Astrocyte of the spinal cord (primary cell): ENCODE measurements around the gene NF1.

Source experiments
- DNase-seq: peaks from one replicate; pipeline ENCODE4 v3.0.0; 2011; ENCODE audit warnings: low read depth, low spot score
- H3K4me3 ChIP-seq: 2 replicates; pipeline ENCODE4 v1.5.1; 2011; ENCODE audit warnings: low read depth, mild to moderate bottlenecking, low read length, moderate library complexity
- in situ Hi-C: cut with HindIII; loops from 2 replicates; pipeline ENCODE4 v1.10.0; 2017; ENCODE audit warnings: low sequenced_read_pairs
- TF ChIP-seq, protein P1 (sequence below): IDR thresholded peaks from 2 replicates; pipeline ENCODE4 v1.5.1; 2012; ENCODE audit warnings: low read depth, mild to moderate bottlenecking, low read length, inconsistent platforms

The NF1 gene

GRCh38 chr17:31052187-31052889 lies 42.4 kb upstream of the NF1 start:
- in situ Hi-C loops: no loop called here
- DNase-seq: peak; percentile 98
- TF ChIP-seq, protein P1, sequence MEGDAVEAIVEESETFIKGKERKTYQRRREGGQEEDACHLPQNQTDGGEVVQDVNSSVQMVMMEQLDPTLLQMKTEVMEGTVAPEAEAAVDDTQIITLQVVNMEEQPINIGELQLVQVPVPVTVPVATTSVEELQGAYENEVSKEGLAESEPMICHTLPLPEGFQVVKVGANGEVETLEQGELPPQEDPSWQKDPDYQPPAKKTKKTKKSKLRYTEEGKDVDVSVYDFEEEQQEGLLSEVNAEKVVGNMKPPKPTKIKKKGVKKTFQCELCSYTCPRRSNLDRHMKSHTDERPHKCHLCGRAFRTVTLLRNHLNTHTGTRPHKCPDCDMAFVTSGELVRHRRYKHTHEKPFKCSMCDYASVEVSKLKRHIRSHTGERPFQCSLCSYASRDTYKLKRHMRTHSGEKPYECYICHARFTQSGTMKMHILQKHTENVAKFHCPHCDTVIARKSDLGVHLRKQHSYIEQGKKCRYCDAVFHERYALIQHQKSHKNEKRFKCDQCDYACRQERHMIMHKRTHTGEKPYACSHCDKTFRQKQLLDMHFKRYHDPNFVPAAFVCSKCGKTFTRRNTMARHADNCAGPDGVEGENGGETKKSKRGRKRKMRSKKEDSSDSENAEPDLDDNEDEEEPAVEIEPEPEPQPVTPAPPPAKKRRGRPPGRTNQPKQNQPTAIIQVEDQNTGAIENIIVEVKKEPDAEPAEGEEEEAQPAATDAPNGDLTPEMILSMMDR: no peak
- no peak overlapping the region for H3K4me3 ChIP-seq

- TF ChIP-seq, protein P1: no peak
- in situ Hi-C loops: no loop called here
- no peak for DNase-seq
- no peak overlapping the region for H3K4me3 ChIP-seq
Measured at GRCh38 chr17:31053071-31053470, 41.7 kb upstream of the NF1 start.

- in situ Hi-C loops: no loop called here
- no peak overlapping the region for H3K4me3 ChIP-seq
- TF ChIP-seq, protein P1: no peak
- no peak for DNase-seq
Measured at GRCh38 chr17:31054761-31055160, 40.0 kb upstream of the NF1 start.

DNA sequence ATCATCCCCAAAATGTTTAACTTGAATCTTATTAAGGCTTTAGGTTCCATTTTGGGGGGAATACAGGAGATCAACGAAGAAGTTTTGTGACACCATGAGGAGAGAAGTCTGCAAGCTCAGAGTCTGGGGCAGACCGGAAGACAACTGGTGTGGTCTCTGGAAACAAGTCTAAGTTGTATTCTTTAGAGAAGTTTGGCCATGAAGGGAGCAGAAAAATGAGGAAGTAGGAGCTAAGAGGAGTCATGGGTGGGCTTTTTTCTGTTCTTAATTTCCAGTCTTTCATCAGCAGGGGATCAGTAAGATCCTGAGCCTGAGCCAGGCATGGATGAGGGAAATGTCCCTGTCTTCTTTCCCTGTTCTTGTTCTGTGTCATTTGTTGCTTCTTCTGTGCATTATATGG lies 35.8 kb upstream of the NF1 start:
- in situ Hi-C loops: no loop called here
- no peak for DNase-seq
- no peak overlapping the region for H3K4me3 ChIP-seq
- TF ChIP-seq, protein P1: no peak

GRCh38 chr17:31060791-31061550 lies 33.8 kb upstream of the NF1 start:
- no peak overlapping the region for H3K4me3 ChIP-seq
- no peak for DNase-seq
- TF ChIP-seq, protein P1: no peak
- in situ Hi-C loops: no loop called here

- in situ Hi-C loops: no loop called here
- TF ChIP-seq, protein P1: peak; percentile 14
- DNase-seq: no peak
- no peak overlapping the region for H3K4me3 ChIP-seq
Measured at GRCh38 chr17:31061678-31062077, 33.1 kb upstream of the NF1 start.
